Hepatocyte (in vitro differentiated cells): ENCODE results near the gene CBLB.

ENCODE experiments used
- CTCF ChIP-seq: fragments of 200-600 bp; sonication (generic); IDR thresholded peaks from 2 replicates; pipeline ENCODE4 v1.5.1; 2016; ENCODE audit warnings: antibody characterized with exemption, mild to moderate bottlenecking; ENCODE audit not compliant: poor library complexity
- EZH2 ChIP-seq: fragments of 200-600 bp; sonication (generic); IDR thresholded peaks from 2 replicates; pipeline ENCODE4 v1.6.1; 2016; ENCODE audit warnings: antibody characterized with exemption, mild to moderate bottlenecking, borderline replicate concordance

GRCh38 chr3:105785803-105786202 is 83.0 kb downstream of the CBLB start:
- TF ChIP-seq CTCF = no peak
- TF ChIP-seq EZH2 = no peak
